ENCODE results near the gene LNX2. TPM values are rescaled to one million over a fixed set of nuclear protein-coding genes. Genes with fewer than 3 reads are reported as not detected.
A peak's percentile ranks its signal among the peaks of the same experiment; 100 is the strongest.
"Not testable (repeated sequence)": the region's sequence is repeated elsewhere in the genome, so short reads cannot be mapped to it uniquely, and the experiment has no call there.

The LNX2 gene
- total RNA-seq, 2 experiments from 2014 or later = 5.8 to 6.4 TPM

DNA sequence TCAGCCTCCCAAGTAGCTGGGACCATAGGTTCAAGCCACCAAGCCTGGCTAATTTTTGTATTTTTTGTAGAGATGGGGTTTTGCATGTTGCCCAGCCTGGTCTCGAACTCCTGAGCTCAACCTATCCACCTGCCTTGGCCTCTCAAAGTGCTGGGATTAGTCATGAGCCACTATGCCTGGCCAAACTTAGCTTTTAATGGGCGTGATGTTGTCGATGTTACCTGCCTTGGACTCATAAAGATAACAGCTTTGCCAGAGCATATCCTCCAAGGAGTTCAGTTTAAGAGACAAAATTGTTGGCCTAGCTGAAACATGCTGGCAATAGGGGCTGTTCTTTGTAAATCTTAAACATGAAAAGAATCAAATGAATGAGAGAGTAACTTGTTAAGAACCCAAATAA is 14.5 kb upstream of the LNX2 start:
- H3K4me1 Mint-ChIP-seq (ENCODE audit: low read depth) = peaks cover 50% of the 10 kb centered on the region
- peaks cover 28% of the 10 kb centered on the region for H3K36me3 Mint-ChIP-seq (ENCODE audit: low read depth)
- CTCF ChIA-PET = interaction anchor here (0.7 kb wide), 1 partner anchor 296 kb away, joined by 5 read pairs; no protein-coding TSS in a partner anchor
- intact Hi-C loops (cut with micrococcal nuclease) = no loop called here
- no peak overlapping the region for H3K4me3 Mint-ChIP-seq
- DNase-seq = no peak
- H3K9me3 Mint-ChIP-seq = no peaks in the 10 kb centered on the region
- H3K27ac Mint-ChIP-seq = no peak overlapping the region
- H3K27me3 Mint-ChIP-seq (ENCODE audit: low read depth) = no peaks in the 10 kb centered on the region

DNA sequence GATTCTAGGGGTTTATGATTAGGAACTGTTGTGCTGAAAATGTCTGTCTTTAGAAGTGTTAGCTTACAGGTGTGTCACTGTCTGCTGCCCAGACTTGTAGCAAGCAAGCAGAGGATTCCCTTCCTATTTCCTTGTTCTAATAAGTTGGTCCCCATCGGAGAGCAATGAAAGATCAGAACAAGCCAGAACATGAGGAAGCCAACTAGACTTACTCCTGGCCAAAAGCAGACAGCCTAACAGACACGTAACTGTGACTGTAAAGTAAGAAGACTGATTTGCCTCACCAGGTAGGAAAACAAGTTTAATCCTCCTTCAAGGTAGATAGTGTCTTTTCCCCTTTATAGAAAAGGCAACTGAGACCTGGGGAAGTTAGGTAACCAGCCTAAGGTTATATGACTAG is 13.9 kb upstream of the LNX2 start:
- Mint-ChIP-seq H3K4me1 (ENCODE audit: low read depth) (peaks cover 50% of the 10 kb centered on the region), H3K9me3 (no peaks in the 10 kb centered on the region), H3K27ac (no peak overlapping the region), H3K27me3 (ENCODE audit: low read depth) (no peaks in the 10 kb centered on the region), H3K4me3 (no peak overlapping the region), H3K36me3 (ENCODE audit: low read depth) (peaks cover 28% of the 10 kb centered on the region)
- intact Hi-C loops (cut with micrococcal nuclease) = no loop called here
- no peak for DNase-seq
- CTCF ChIA-PET = no interaction called here

DNA sequence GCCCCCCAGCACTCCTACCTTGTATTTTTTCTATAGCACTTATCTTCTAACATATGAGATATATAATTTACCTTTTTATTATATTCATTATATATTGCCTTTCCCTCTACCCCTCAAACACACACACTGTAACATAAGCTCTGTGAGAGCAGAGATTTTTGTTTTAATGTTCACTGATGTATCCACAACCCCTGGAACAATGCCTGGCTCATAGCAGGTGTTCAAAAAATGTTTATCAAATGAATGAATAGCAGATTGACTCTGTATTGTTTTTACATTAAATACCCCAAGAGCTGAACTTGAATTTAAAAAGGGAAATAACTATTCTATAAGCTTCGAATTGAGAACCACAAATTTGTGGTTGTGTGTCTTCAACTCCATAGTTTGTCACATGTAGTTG is 12.3 kb upstream of the LNX2 start:
- H3K27ac Mint-ChIP-seq = no peak overlapping the region
- peaks cover 35% of the 10 kb centered on the region for H3K36me3 Mint-ChIP-seq (ENCODE audit: low read depth)
- intact Hi-C loops (cut with micrococcal nuclease) = no loop called here
- H3K9me3 Mint-ChIP-seq = no peaks in the 10 kb centered on the region
- no peak overlapping the region for H3K4me3 Mint-ChIP-seq
- DNase-seq = no peak
- no peaks in the 10 kb centered on the region for H3K27me3 Mint-ChIP-seq (ENCODE audit: low read depth)
- H3K4me1 Mint-ChIP-seq (ENCODE audit: low read depth) = peaks cover 48% of the 10 kb centered on the region
- CTCF ChIA-PET = interaction anchor here (1.0 kb wide), 1 partner anchor 29 kb away, joined by 4 read pairs; no protein-coding TSS in a partner anchor

GRCh38 chr13:27632214-27632613 is 11.9 kb upstream of the LNX2 start:
- Mint-ChIP-seq H3K9me3 (no peaks in the 10 kb centered on the region), H3K4me3 (no peak overlapping the region), H3K4me1 (ENCODE audit: low read depth) (peaks cover 50% of the 10 kb centered on the region), H3K27ac (no peak overlapping the region), H3K36me3 (ENCODE audit: low read depth) (peaks cover 39% of the 10 kb centered on the region), H3K27me3 (ENCODE audit: low read depth) (no peaks in the 10 kb centered on the region)
- intact Hi-C loops (cut with micrococcal nuclease) = no loop called here
- CTCF ChIA-PET = interaction anchor here (0.6 to 1.0 kb wide), 2 partner anchors 30 to 254 kb away, joined by 3 to 4 read pairs; no protein-coding TSS in a partner anchor
- no peak for DNase-seq

- peaks cover 50% of the 10 kb centered on the region for H3K4me1 Mint-ChIP-seq (ENCODE audit: low read depth)
- H3K36me3 Mint-ChIP-seq (ENCODE audit: low read depth) = peaks cover 41% of the 10 kb centered on the region
- H3K4me3 Mint-ChIP-seq = no peak overlapping the region
- no peaks in the 10 kb centered on the region for H3K27me3 Mint-ChIP-seq (ENCODE audit: low read depth)
- intact Hi-C loops (cut with micrococcal nuclease) = no loop called here
- H3K9me3 Mint-ChIP-seq = no peaks in the 10 kb centered on the region
- CTCF ChIA-PET = interaction anchor here (0.6 to 0.9 kb wide), 2 partner anchors 11 to 253 kb away, joined by 3 read pairs; partner anchors contain the start of gene LNX2
- H3K27ac Mint-ChIP-seq = no peak overlapping the region
- DNase-seq = no peak
Measured at GRCh38 chr13:27631665-27632064, 11.3 kb upstream of the LNX2 start.

- H3K36me3 Mint-ChIP-seq (ENCODE audit: low read depth) = peaks cover 44% of the 10 kb centered on the region
- no peak overlapping the region for H3K27ac Mint-ChIP-seq
- H3K4me3 Mint-ChIP-seq = no peak overlapping the region
- CTCF ChIA-PET = interaction anchor here (0.9 kb wide), 1 partner anchor 10 kb away, joined by 3 read pairs; the partner anchor contains the start of gene LNX2
- H3K4me1 Mint-ChIP-seq (ENCODE audit: low read depth) = peaks cover 50% of the 10 kb centered on the region
- no peaks in the 10 kb centered on the region for H3K27me3 Mint-ChIP-seq (ENCODE audit: low read depth)
- intact Hi-C loops (cut with micrococcal nuclease) = no loop called here
- DNase-seq = no peak
- no peaks in the 10 kb centered on the region for H3K9me3 Mint-ChIP-seq
Measured at GRCh38 chr13:27631156-27631555, 10.8 kb upstream of the LNX2 start.

DNA sequence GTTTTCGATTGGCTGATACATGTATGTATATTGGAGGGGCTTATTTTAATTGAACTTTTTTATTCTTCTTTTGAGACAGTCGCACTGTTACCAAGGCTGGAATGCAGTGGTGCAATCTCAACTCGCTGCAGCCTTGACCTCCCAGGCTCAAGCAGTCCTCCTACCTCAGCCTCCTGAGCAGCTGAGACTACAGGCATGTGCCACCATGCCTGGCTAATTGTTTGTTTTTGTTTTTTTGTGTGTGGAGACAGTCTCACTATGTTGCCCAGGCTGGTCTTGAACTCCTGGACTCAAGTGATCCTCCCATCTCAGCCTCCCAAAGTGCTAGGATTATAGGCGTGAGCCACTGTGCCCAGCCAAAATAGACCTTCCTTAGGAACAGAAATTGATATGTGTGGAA is 8.4 kb upstream of the LNX2 start:
- peaks cover 53% of the 10 kb centered on the region for H3K4me1 Mint-ChIP-seq (ENCODE audit: low read depth)
- CTCF ChIA-PET = not testable (repeated sequence)

GRCh38 chr13:27628081-27628480 is 7.8 kb upstream of the LNX2 start:
- Mint-ChIP-seq H3K27me3 (ENCODE audit: low read depth) (no peaks in the 10 kb centered on the region), H3K36me3 (ENCODE audit: low read depth) (peaks cover 62% of the 10 kb centered on the region), H3K9me3 (no peaks in the 10 kb centered on the region), H3K4me1 (ENCODE audit: low read depth) (peaks cover 58% of the 10 kb centered on the region), H3K27ac (no peak overlapping the region), H3K4me3 (no peak overlapping the region)
- DNase-seq = no peak
- intact Hi-C loops (cut with micrococcal nuclease) = loop anchor here (10.0 kb wide), 1 partner anchor 493 kb away; no protein-coding TSS in a partner anchor
- CTCF ChIA-PET = no interaction called here

More for the DNA sequence above, 8.4 kb upstream of the LNX2 start:
- H3K4me3 Mint-ChIP-seq; H3K27me3 Mint-ChIP-seq (ENCODE audit: low read depth); DNase-seq; H3K27ac Mint-ChIP-seq; H3K9me3 Mint-ChIP-seq: not testable (repeated sequence)
- intact Hi-C loops (cut with micrococcal nuclease) = loop anchor here (10.0 kb wide), 1 partner anchor 494 kb away; no protein-coding TSS in a partner anchor
- peaks cover 55% of the 10 kb centered on the region for H3K36me3 Mint-ChIP-seq (ENCODE audit: low read depth)

DNA sequence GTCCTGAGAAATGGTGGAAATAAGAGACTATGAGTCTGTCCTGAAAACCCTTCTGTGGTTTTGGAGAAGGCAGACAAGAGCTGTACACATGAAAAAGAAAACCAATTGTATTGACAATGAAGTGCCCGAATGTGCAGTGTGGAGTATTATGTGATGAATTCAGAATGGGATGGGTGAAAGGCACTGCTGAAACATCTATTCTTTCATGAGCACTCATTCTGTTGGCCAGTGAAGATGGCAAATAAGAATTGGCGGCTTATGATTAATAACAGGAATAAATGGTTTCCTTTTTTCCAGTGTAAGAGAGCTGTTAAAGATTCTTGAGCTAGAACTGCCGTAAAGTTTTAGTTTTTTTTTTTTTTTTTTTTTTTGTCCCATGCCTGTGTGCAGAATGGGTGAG is 7.1 kb upstream of the LNX2 start:
- Mint-ChIP-seq H3K4me1 (ENCODE audit: low read depth) (peaks cover 63% of the 10 kb centered on the region), H3K27ac (no peak overlapping the region), H3K27me3 (ENCODE audit: low read depth) (no peaks in the 10 kb centered on the region), H3K4me3 (no peak overlapping the region), H3K36me3 (ENCODE audit: low read depth) (peaks cover 66% of the 10 kb centered on the region), H3K9me3 (no peaks in the 10 kb centered on the region)
- CTCF ChIA-PET = no interaction called here
- no peak for DNase-seq
- intact Hi-C loops (cut with micrococcal nuclease) = loop anchor here (10.0 kb wide), 1 partner anchor 493 kb away; no protein-coding TSS in a partner anchor

DNA sequence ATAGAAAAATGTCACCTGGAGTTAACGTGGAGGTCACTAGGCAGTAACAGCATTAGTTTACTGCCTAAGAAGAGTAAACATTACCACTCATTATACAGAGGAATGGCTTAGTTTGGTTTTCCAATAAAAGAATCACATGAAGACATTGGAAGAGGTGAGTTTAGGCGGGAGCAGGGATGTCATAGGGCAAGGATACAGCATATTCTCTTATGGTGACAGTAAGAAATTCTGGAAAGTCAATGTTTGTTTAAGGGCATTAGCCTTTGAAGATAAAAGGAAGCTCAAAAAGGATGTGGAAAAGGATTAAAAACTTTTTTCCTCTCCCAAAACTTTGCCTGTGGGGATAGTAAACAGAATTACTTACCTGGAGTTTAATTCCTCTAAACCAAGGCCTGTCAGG is 5.5 kb upstream of the LNX2 start:
- no peak overlapping the region for H3K27ac Mint-ChIP-seq
- CTCF ChIA-PET = no interaction called here

DNA sequence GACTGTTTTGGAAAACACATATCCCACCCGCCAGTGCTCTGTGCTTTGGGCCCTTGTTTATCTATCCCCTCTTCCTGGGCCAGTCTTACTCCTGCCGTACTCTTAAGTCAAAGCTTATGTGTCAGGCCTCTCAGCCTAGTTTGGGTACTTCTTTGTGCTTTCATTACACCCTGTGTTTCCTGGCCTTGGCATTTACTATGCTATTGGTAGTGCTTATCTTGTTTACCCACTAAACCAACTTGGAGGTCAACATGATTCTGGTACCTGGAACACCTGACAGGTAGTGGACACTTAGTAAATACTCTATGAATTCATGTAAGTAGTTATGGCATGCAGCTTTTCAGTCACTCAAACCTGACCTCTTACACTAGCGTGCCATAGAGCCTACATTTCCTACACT is 3.7 kb upstream of the LNX2 start:
- intact Hi-C loops (cut with micrococcal nuclease) = loop anchor here (5.0 to 10.0 kb wide), 4 partner anchors 47 to 1033 kb away; partner anchors contain the start of gene POMP

More for the DNA sequence above, 5.5 kb upstream of the LNX2 start:
- Mint-ChIP-seq H3K4me3 (no peak overlapping the region), H3K27me3 (ENCODE audit: low read depth) (no peaks in the 10 kb centered on the region), H3K4me1 (ENCODE audit: low read depth) (peaks cover 57% of the 10 kb centered on the region), H3K36me3 (ENCODE audit: low read depth) (peaks cover 57% of the 10 kb centered on the region), H3K9me3 (no peaks in the 10 kb centered on the region)
- intact Hi-C loops (cut with micrococcal nuclease) = loop anchor here (10.0 kb wide), 1 partner anchor 491 kb away; no protein-coding TSS in a partner anchor
- DNase-seq = no peak

GRCh38 chr13:27622881-27623280 is 2.6 kb upstream of the LNX2 start:
- Mint-ChIP-seq H3K27me3 (ENCODE audit: low read depth) (no peaks in the 10 kb centered on the region), H3K4me1 (ENCODE audit: low read depth) (peaks cover 62% of the 10 kb centered on the region), H3K9me3 (no peaks in the 10 kb centered on the region), H3K27ac (no peak overlapping the region), H3K36me3 (ENCODE audit: low read depth) (peaks cover 44% of the 10 kb centered on the region), H3K4me3 (peak overlapping the region; percentile 94)
- intact Hi-C loops (cut with micrococcal nuclease) = loop anchor here (5.0 to 10.0 kb wide), 4 partner anchors 46 to 1034 kb away; partner anchors contain the start of gene POMP
- no peak for DNase-seq
- CTCF ChIA-PET = no interaction called here

More for the DNA sequence above, 3.7 kb upstream of the LNX2 start:
- no peak for DNase-seq
- no peaks in the 10 kb centered on the region for H3K9me3 Mint-ChIP-seq
- peaks cover 51% of the 10 kb centered on the region for H3K36me3 Mint-ChIP-seq (ENCODE audit: low read depth)
- peaks cover 56% of the 10 kb centered on the region for H3K4me1 Mint-ChIP-seq (ENCODE audit: low read depth)
- no peak overlapping the region for H3K27ac Mint-ChIP-seq
- no peak overlapping the region for H3K4me3 Mint-ChIP-seq
- no peaks in the 10 kb centered on the region for H3K27me3 Mint-ChIP-seq (ENCODE audit: low read depth)
- CTCF ChIA-PET = no interaction called here

GRCh38 chr13:27622102-27622820 is 1.9 kb upstream of the LNX2 start:
- DNase-seq = peak; percentile 18
- H3K4me1 Mint-ChIP-seq (ENCODE audit: low read depth) = peaks cover 61% of the 10 kb centered on the region
- no peaks in the 10 kb centered on the region for H3K9me3 Mint-ChIP-seq
- H3K27ac Mint-ChIP-seq = peak overlapping the region; percentile 89
- H3K4me3 Mint-ChIP-seq = peak overlapping the region; percentile 94
- CTCF ChIA-PET = no interaction called here
- intact Hi-C loops (cut with micrococcal nuclease) = loop anchor here (5.0 to 10.0 kb wide), 4 partner anchors 45 to 1035 kb away; partner anchors contain the start of gene POMP
- H3K36me3 Mint-ChIP-seq (ENCODE audit: low read depth) = peaks cover 38% of the 10 kb centered on the region
- H3K27me3 Mint-ChIP-seq (ENCODE audit: low read depth) = no peaks in the 10 kb centered on the region
